NB4 (cell line): ENCODE measurements around the gene GMDS.

Experiments
- CTCF ChIP-seq: IDR thresholded peaks from one replicate; pipeline ENCODE4 v1.5.1; 2012; ENCODE audit warnings: low read depth, low read length
- MYC ChIP-seq: IDR thresholded peaks from 2 replicates; pipeline ENCODE4 v1.6.1; 2011; ENCODE audit warnings: low read depth, low read length
- POLR2A ChIP-seq: IDR thresholded peaks from 2 replicates; pipeline ENCODE4 v1.6.1; 2011; ENCODE audit warnings: mild to moderate bottlenecking; ENCODE audit not compliant: insufficient read length; ENCODE audit errors: extremely low read depth
- TF ChIP-seq, protein P1 (sequence below): IDR thresholded peaks from 2 replicates; pipeline ENCODE4 v1.6.1; 2011; ENCODE audit warnings: low read depth, low read length

GRCh38 chr6:1705183-1705582 is 540.2 kb downstream of the GMDS start:
- TF ChIP-seq CTCF (no peak), MYC (no peak), POLR2A (no peak)
- TF ChIP-seq, protein P1, sequence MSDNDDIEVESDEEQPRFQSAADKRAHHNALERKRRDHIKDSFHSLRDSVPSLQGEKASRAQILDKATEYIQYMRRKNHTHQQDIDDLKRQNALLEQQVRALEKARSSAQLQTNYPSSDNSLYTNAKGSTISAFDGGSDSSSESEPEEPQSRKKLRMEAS = no peak
